ENCODE measurements around the gene RFC2. TPM values are rescaled to one million over a fixed set of nuclear protein-coding genes. Genes with fewer than 3 reads are reported as not detected.

The RFC2 gene
- polyA plus RNA-seq, 2 of the 4 experiments (the other 2 are of a cell fraction), result 44.6 to 71.2 TPM

DNA sequence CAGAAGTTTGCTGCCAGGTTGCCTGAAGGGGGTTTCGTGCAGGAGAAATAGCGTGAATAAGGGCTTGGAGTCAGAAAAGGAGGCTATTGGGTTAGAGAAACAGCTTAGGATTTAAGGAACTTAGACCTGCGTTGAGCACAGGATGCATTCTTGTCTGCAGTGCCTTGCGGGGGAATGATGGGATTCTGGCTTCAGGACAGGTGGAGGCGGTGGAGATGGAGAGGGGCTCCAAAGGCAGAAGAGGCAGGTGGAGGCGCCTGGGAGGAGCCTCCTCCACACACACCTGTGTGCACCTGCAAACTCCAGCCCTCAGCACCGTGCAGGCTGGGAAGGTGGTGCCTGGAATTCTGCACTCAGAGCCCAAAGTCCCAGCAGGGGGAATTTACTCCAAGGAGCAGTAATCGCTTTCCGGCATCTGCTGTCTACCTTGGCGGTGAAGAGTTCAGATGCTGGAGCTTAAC is 36.8 kb upstream of the RFC2 start:
- H3K4me3 ChIP-seq, result peak overlapping the region; percentile 88
- DNase-seq (ENCODE audit: low read depth in 1 of 2, low spot score in 1 of 2), result no peak
- H3K27ac ChIP-seq, result peak overlapping the region; percentile 89 to 97; a peak in 4 of 6 replicates
- 77% methylated on average over 10 of the region's 10 CpGs for WGBS (ENCODE audit: missing lambda C conversion rate)
- CTCF ChIA-PET, result interaction anchor here (0.6 to 6.8 kb wide), 7 partner anchors 9 to 115 kb away, joined by 3 to 38 read pairs (median 3); no protein-coding TSS in a partner anchor
- peaks cover 51% of the 10 kb centered on the region for H3K4me1 ChIP-seq
- ATAC-seq, result no peak
- FAIRE-seq, result no peak
- no peak for TF ChIP-seq TP53 (CRISPR knock-in tag; IDR thresholded peaks at IDR 0.05)
- no peak for TF ChIP-seq RNF2 (IDR thresholded peaks at IDR 0.05; ENCODE audit: borderline replicate concordance, low read depth)
- no peak for TF ChIP-seq ELK1 (IDR thresholded peaks at IDR 0.05; ENCODE audit: low read depth, low read length)
- TF ChIP-seq RFX5 (IDR thresholded peaks at IDR 0.05), result no peak
- no peak for TF ChIP-seq RARB (CRISPR knock-in tag; IDR thresholded peaks at IDR 0.05)
- TF ChIP-seq, protein P1, sequence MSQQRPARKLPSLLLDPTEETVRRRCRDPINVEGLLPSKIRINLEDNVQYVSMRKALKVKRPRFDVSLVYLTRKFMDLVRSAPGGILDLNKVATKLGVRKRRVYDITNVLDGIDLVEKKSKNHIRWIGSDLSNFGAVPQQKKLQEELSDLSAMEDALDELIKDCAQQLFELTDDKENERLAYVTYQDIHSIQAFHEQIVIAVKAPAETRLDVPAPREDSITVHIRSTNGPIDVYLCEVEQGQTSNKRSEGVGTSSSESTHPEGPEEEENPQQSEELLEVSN (IDR thresholded peaks at IDR 0.05; ENCODE audit: borderline replicate concordance, low read depth), result no peak
- no peak for TF ChIP-seq PBX3 (IDR thresholded peaks at IDR 0.05)
- TF ChIP-seq EHF (CRISPR knock-in tag; IDR thresholded peaks at IDR 0.05), result no peak
- no peak for TF ChIP-seq KDM5A (IDR thresholded peaks at IDR 0.05)
- POLR2A ChIA-PET, result no interaction called here
- peak overlapping the region; percentile 94 for H3K4me2 ChIP-seq
- no peaks in the 10 kb centered on the region for H3K9me3 ChIP-seq

DNA sequence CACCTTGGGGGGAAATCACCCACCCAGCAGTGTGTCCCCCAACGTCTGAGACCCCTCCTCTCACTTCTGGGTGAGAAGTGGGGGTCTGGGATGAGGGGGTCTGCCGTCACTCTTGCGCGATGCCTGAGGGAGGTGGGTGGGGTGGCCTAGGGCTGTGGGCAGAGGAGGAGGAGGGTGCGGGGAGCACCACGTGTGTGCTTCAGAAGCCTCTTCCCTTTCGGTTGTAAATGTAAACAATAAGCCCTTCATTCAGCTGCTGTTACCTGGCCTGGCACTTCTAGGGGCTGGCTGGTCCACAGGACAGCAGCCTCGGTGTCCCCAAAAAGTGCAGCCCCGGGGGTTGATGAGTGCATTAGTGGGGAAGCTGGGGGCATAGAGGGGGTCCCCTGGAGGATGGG is 36.4 kb upstream of the RFC2 start:
- peak overlapping the region; percentile 89 to 97 for H3K27ac ChIP-seq
- H3K9me3 ChIP-seq, result no peaks in the 10 kb centered on the region
- peak overlapping the region; percentile 94 for H3K4me2 ChIP-seq
- 22% methylated on average over 5 of the region's 9 CpGs for WGBS (ENCODE audit: missing lambda C conversion rate)
- no peak for TF ChIP-seq HDAC2 (IDR thresholded peaks at IDR 0.05)
- TF ChIP-seq ELK1 (IDR thresholded peaks at IDR 0.05; ENCODE audit: low read depth, low read length), result no peak
- TF ChIP-seq HEYL (CRISPR knock-in tag; IDR thresholded peaks at IDR 0.05), result no peak
- TF ChIP-seq NFE2L2 (conservative IDR thresholded peaks at IDR 0.05; ENCODE audit: low read length), result no peak
- no peak for TF ChIP-seq POLR2AphosphoS2 (conservative IDR thresholded peaks at IDR 0.05; ENCODE audit: low read length)
- TF ChIP-seq HES2 (IDR thresholded peaks at IDR 0.05), result no peak
- TF ChIP-seq, protein P2, sequence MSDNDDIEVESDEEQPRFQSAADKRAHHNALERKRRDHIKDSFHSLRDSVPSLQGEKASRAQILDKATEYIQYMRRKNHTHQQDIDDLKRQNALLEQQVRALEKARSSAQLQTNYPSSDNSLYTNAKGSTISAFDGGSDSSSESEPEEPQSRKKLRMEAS (IDR thresholded peaks at IDR 0.05), result no peak
- FAIRE-seq, result no peak
- ChIA-PET POLR2A (no interaction called here), CTCF (interaction anchor here (0.8 to 6.8 kb wide), 6 partner anchors 84 to 116 kb away, joined by 3 to 38 read pairs (median 3); no protein-coding TSS in a partner anchor)
- H3K4me3 ChIP-seq, result peak overlapping the region; percentile 88
- no peak for ATAC-seq
- no peak for DNase-seq (ENCODE audit: low read depth in 1 of 2, low spot score in 1 of 2)
- peaks cover 52% of the 10 kb centered on the region for H3K4me1 ChIP-seq

- no peak for FAIRE-seq
- peak overlapping the region; percentile 89 to 97 for H3K27ac ChIP-seq
- peak overlapping the region; percentile 94 for H3K4me2 ChIP-seq
- no peaks in the 10 kb centered on the region for H3K9me3 ChIP-seq
- H3K4me3 ChIP-seq, result peak overlapping the region; percentile 88
- 0 out of 5 replicates have a peak, but pooled peaks of 1 of the 2 experiments have one; percentile 11 for TF ChIP-seq JUN (IDR thresholded peaks at IDR 0.05)
- TF ChIP-seq TFCP2L1 (CRISPR knock-in tag; IDR thresholded peaks at IDR 0.05), result no peak
- TF ChIP-seq RNF2 (IDR thresholded peaks at IDR 0.05; ENCODE audit: borderline replicate concordance, low read depth), result no peak
- peak in 1 of 2 experiments; percentile 42 for DNase-seq (ENCODE audit: low read depth in 1 of 2, low spot score in 1 of 2)
- 10% methylated on average over 2 of the region's 60 CpGs for WGBS (ENCODE audit: missing lambda C conversion rate)
- POLR2A ChIA-PET, result interaction anchor here (1.1 to 1.9 kb wide), 2 partner anchors 10 to 35 kb away, joined by 3 to 10 read pairs; partner anchors contain the start of gene RFC2
- H3K4me1 ChIP-seq, result peaks cover 59% of the 10 kb centered on the region
- CTCF ChIA-PET, result interaction anchor here (0.8 to 6.8 kb wide), 8 partner anchors 11 to 116 kb away, joined by 3 to 38 read pairs (median 4); no protein-coding TSS in a partner anchor
- ATAC-seq, result peak; percentile 28 to 44
Observed at GRCh38 chr7:74289659-74290552, 35.7 kb upstream of the RFC2 start.
